HEK293 (cell line): ENCODE measurements around the gene RNF148.

ENCODE experiments used
- CTCF ChIA-PET: fragments of 350-600 bp; formaldehyde crosslinking; extraction: SDS; loops from one replicate; lab custom pipeline; 2021; ENCODE audit warnings: antibody characterized with exemption; lab: Yijun Ruan, JAX
- POLR2A ChIA-PET: fragments of 300-600 bp; formaldehyde crosslinking; extraction: SDS; loops from one replicate; lab custom pipeline; 2020; ENCODE audit warnings: antibody characterized with exemption, inconsistent platforms; lab: Yijun Ruan, JAX
- H3K27ac ChIP-seq: fragments of 200-500 bp; sonication (Bioruptor generic); 2 replicates; pipeline ENCODE4 v1.5.1; 2014; ENCODE audit warnings: low read depth, low read length, control low read depth, inconsistent platforms; ENCODE audit errors: extremely low read depth
- H3K36me3 ChIP-seq, 2 experiments: fragments of 200-500 bp in 1 of 2; sonication (Bioruptor generic) in 1 of 2; 1 replicate in 1 of 2; 2 replicates in 1 of 2; pipeline ENCODE4 v1.5.1; 2014 to 2017; ENCODE audit warnings: inconsistent platforms in 2 of 2, low read length in 2 of 2; ENCODE audit not compliant: control insufficient read depth in 2 of 2, insufficient read depth in 1 of 2
- H3K4me1 ChIP-seq: fragments of 200-500 bp; sonication (Bioruptor generic); 2 replicates; pipeline ENCODE4 v1.5.1; 2014; ENCODE audit warnings: mild to moderate bottlenecking, low read length, inconsistent platforms; ENCODE audit not compliant: control insufficient read depth, insufficient read depth
- H3K4me3 ChIP-seq: 2 replicates; pipeline ENCODE4 v1.5.1; 2011; ENCODE audit warnings: low read depth, mild to moderate bottlenecking, control low read depth, low read length, moderate library complexity
- H3K9me3 ChIP-seq: fragments of 200-500 bp; sonication (Bioruptor generic); 2 replicates; pipeline ENCODE4 v1.5.1; 2014; ENCODE audit warnings: low read depth, low read length, inconsistent platforms; ENCODE audit not compliant: control insufficient read depth, insufficient read depth
- BCL11A ChIP-seq: fragments of 450-650 bp; formaldehyde crosslinking; IDR thresholded peaks from 2 replicates; pipeline ENCODE4 v1.5.1; 2016; ENCODE audit warnings: low read depth, missing biosample characterization, missing genetic modification characterization
- GFI1B ChIP-seq: fragments of 450-650 bp; formaldehyde crosslinking; IDR thresholded peaks from 2 replicates; pipeline ENCODE4 v1.5.1; 2016; ENCODE audit warnings: missing biosample characterization, missing genetic modification characterization
- KLF7 ChIP-seq: fragments of 450-650 bp; formaldehyde crosslinking; IDR thresholded peaks from 2 replicates; pipeline ENCODE4 v1.5.1; 2016; ENCODE audit warnings: missing biosample characterization, missing genetic modification characterization, borderline replicate concordance
- ZFP37 ChIP-seq: fragments of 450-650 bp; formaldehyde crosslinking; IDR thresholded peaks from 2 replicates; pipeline ENCODE4 v1.5.1; 2016; ENCODE audit warnings: missing biosample characterization, missing genetic modification characterization
- ZIC2 ChIP-seq: fragments of 450-650 bp; formaldehyde crosslinking; IDR thresholded peaks from 2 replicates; pipeline ENCODE4 v1.5.1; 2016; ENCODE audit warnings: missing biosample characterization, missing genetic modification characterization
- ZNF114 ChIP-seq: fragments of 450-650 bp; formaldehyde crosslinking; IDR thresholded peaks from 2 replicates; pipeline ENCODE4 v1.5.0; 2017; ENCODE audit warnings: missing biosample characterization, missing genetic modification characterization
- ZNF146 ChIP-seq: fragments of 450-650 bp; formaldehyde crosslinking; IDR thresholded peaks from 2 replicates; pipeline ENCODE4 v1.5.1; 2016; ENCODE audit warnings: missing biosample characterization, missing genetic modification characterization
- ZNF23 ChIP-seq: fragments of 450-650 bp; formaldehyde crosslinking; IDR thresholded peaks from 2 replicates; pipeline ENCODE4 v1.5.1; 2016; ENCODE audit warnings: missing biosample characterization, missing genetic modification characterization, borderline replicate concordance
- ZNF324 ChIP-seq: fragments of 450-650 bp; formaldehyde crosslinking; IDR thresholded peaks from 2 replicates; pipeline ENCODE4 v1.5.1; 2016; ENCODE audit warnings: missing biosample characterization, missing genetic modification characterization
- ZNF394 ChIP-seq: fragments of 450-650 bp; formaldehyde crosslinking; IDR thresholded peaks from 2 replicates; pipeline ENCODE4 v1.5.1; 2016; ENCODE audit warnings: missing biosample characterization, missing genetic modification characterization, mild to moderate bottlenecking, moderate library complexity, borderline replicate concordance
- ZNF416 ChIP-seq: fragments of 450-650 bp; formaldehyde crosslinking; IDR thresholded peaks from 2 replicates; pipeline ENCODE4 v1.5.1; 2016; ENCODE audit warnings: missing biosample characterization, missing genetic modification characterization
- ZNF549 ChIP-seq: fragments of 450-650 bp; IDR thresholded peaks from 2 replicates; pipeline ENCODE4 v1.5.1; 2018; ENCODE audit warnings: missing biosample characterization, missing genetic modification characterization, mild to moderate bottlenecking, inconsistent platforms, moderate library complexity
- ZNF660 ChIP-seq: fragments of 450-650 bp; IDR thresholded peaks from 2 replicates; pipeline ENCODE4 v1.5.1; 2018; ENCODE audit warnings: missing biosample characterization, mild to moderate bottlenecking, missing genetic modification characterization
- TF ChIP-seq, protein P1 (sequence below): fragments of 450-650 bp; formaldehyde crosslinking; IDR thresholded peaks from 2 replicates; pipeline ENCODE4 v1.5.1; 2016; ENCODE audit warnings: missing biosample characterization, missing genetic modification characterization
- TF ChIP-seq, protein P2 (sequence below): fragments of 450-650 bp; formaldehyde crosslinking; IDR thresholded peaks from 2 replicates; pipeline ENCODE4 v1.5.1; 2016; ENCODE audit warnings: missing biosample characterization, missing genetic modification characterization
- TF ChIP-seq, protein P3 (sequence below): fragments of 450-650 bp; formaldehyde crosslinking; IDR thresholded peaks from 2 replicates; pipeline ENCODE4 v1.5.1; 2016; ENCODE audit warnings: missing biosample characterization, missing genetic modification characterization
- TF ChIP-seq, protein P4 (sequence below): fragments of 450-650 bp; formaldehyde crosslinking; conservative IDR thresholded peaks from 2 replicates; pipeline ENCODE4 v1.5.1; 2016; ENCODE audit warnings: low read depth, missing biosample characterization, missing genetic modification characterization
- TF ChIP-seq, protein P5 (sequence below): fragments of 450-650 bp; formaldehyde crosslinking; IDR thresholded peaks from 2 replicates; pipeline ENCODE4 v1.5.1; 2016; ENCODE audit warnings: missing biosample characterization, missing genetic modification characterization, borderline replicate concordance
- TF ChIP-seq, protein P6 (sequence below): fragments of 450-650 bp; formaldehyde crosslinking; IDR thresholded peaks from 2 replicates; pipeline ENCODE4 v1.5.1; 2016; ENCODE audit warnings: missing biosample characterization, missing genetic modification characterization, low read depth
- TF ChIP-seq, protein P7 (sequence below): fragments of 450-650 bp; formaldehyde crosslinking; IDR thresholded peaks from 2 replicates; pipeline ENCODE4 v1.5.1; 2016; ENCODE audit warnings: missing biosample characterization, missing genetic modification characterization

Gene RNF148

DNA sequence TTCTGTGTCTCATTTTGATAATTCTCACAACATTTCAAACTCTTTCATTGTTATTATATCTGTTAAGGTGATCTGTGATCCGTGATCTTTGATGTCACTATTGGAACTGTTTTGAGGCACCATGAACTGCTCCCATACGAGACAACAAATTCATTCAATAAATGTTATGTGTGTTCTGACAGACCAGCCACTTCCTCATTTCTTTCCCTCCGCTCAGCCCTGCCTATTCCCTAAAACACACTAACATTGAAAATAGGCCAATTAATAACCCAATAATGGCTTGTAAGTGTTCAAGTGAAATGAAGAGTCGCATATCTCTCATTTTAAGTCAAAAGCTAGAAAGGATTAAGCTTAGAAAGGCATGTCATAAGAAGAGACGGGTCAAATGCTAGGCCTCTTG, 49.0 kb downstream of the RNF148 start (continued):
- TF ChIP-seq ZNF394 (tag by site-specific recombination) (no peak), ZIC2 (no peak), ZNF114 (tag by site-specific recombination) (no peak), GFI1B (no peak), ZNF23 (tag by site-specific recombination) (no peak)

DNA sequence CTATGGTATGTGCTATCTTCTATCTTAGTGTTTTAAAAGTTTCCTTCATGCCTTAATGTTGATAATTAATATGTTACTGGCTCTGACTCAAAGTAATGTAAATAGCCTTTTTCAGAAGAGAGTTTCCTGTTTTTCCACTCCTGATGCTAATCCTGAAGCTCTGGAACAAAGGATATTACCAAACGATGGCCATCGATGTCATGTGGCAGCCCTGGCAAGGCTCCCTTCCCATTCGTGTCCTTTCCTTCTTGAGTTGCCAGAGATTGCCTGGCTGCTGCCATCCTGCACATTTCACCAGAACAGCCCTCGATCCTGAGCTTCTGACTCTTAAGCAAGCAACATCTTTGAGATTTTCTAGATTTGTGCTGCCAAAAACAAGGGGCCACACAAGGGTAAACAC, 49.8 kb downstream of the RNF148 start:
- H3K27ac ChIP-seq = no peak overlapping the region
- CTCF ChIA-PET = interaction anchor here (0.6 kb wide), 1 partner anchor 501 kb away, joined by 6 read pairs; no protein-coding TSS in a partner anchor
- no peaks in the 10 kb centered on the region for H3K4me1 ChIP-seq
- no peak overlapping the region for H3K4me3 ChIP-seq
- POLR2A ChIA-PET = no interaction called here
- no peaks in the 10 kb centered on the region for H3K36me3 ChIP-seq
- no peaks in the 10 kb centered on the region for H3K9me3 ChIP-seq
- TF ChIP-seq BCL11A (tag by site-specific recombination) (no peak), ZNF324 (no peak), ZFP37 (tag by site-specific recombination) (no peak), ZNF416 (no peak), ZNF660 (tag by site-specific recombination) (no peak), ZNF146 (tag by site-specific recombination) (no peak), ZNF549 (no peak), KLF7 (tag by site-specific recombination) (no peak)
- TF ChIP-seq, protein P1, sequence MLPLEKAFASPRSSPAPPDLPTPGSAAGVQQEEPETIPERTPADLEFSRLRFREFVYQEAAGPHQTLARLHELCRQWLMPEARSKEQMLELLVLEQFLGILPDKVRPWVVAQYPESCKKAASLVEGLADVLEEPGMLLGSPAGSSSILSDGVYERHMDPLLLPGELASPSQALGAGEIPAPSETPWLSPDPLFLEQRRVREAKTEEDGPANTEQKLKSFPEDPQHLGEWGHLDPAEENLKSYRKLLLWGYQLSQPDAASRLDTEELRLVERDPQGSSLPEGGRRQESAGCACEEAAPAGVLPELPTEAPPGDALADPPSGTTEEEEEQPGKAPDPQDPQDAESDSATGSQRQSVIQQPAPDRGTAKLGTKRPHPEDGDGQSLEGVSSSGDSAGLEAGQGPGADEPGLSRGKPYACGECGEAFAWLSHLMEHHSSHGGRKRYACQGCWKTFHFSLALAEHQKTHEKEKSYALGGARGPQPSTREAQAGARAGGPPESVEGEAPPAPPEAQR (tag by site-specific recombination) = no peak
- TF ChIP-seq, protein P2, sequence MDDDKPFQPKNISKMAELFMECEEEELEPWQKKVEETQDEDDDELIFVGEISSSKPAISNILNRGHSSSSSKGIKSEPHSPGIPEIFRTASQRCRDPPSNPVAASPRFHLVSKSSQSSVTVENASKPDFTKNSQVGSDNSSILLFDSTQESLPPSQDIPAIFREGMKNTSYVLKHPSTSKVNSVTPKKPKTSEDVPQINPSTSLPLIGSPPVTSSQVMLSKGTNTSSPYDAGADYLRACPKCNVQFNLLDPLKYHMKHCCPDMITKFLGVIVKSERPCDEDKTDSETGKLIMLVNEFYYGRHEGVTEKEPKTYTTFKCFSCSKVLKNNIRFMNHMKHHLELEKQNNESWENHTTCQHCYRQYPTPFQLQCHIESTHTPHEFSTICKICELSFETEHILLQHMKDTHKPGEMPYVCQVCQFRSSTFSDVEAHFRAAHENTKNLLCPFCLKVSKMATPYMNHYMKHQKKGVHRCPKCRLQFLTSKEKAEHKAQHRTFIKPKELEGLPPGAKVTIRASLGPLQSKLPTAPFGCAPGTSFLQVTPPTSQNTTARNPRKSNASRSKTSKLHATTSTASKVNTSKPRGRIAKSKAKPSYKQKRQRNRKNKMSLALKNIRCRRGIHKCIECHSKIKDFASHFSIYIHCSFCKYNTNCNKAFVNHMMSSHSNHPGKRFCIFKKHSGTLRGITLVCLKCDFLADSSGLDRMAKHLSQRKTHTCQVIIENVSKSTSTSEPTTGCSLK (tag by site-specific recombination) = no peak
- TF ChIP-seq, protein P3, sequence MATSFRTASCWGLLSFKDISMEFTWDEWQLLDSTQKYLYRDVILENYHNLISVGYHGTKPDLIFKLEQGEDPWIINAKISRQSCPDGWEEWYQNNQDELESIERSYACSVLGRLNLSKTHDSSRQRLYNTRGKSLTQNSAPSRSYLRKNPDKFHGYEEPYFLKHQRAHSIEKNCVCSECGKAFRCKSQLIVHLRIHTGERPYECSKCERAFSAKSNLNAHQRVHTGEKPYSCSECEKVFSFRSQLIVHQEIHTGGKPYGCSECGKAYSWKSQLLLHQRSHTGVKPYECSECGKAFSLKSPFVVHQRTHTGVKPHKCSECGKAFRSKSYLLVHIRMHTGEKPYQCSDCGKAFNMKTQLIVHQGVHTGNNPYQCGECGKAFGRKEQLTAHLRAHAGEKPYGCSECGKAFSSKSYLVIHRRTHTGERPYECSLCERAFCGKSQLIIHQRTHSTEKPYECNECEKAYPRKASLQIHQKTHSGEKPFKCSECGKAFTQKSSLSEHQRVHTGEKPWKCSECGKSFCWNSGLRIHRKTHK (tag by site-specific recombination) = no peak
- TF ChIP-seq, protein P4, sequence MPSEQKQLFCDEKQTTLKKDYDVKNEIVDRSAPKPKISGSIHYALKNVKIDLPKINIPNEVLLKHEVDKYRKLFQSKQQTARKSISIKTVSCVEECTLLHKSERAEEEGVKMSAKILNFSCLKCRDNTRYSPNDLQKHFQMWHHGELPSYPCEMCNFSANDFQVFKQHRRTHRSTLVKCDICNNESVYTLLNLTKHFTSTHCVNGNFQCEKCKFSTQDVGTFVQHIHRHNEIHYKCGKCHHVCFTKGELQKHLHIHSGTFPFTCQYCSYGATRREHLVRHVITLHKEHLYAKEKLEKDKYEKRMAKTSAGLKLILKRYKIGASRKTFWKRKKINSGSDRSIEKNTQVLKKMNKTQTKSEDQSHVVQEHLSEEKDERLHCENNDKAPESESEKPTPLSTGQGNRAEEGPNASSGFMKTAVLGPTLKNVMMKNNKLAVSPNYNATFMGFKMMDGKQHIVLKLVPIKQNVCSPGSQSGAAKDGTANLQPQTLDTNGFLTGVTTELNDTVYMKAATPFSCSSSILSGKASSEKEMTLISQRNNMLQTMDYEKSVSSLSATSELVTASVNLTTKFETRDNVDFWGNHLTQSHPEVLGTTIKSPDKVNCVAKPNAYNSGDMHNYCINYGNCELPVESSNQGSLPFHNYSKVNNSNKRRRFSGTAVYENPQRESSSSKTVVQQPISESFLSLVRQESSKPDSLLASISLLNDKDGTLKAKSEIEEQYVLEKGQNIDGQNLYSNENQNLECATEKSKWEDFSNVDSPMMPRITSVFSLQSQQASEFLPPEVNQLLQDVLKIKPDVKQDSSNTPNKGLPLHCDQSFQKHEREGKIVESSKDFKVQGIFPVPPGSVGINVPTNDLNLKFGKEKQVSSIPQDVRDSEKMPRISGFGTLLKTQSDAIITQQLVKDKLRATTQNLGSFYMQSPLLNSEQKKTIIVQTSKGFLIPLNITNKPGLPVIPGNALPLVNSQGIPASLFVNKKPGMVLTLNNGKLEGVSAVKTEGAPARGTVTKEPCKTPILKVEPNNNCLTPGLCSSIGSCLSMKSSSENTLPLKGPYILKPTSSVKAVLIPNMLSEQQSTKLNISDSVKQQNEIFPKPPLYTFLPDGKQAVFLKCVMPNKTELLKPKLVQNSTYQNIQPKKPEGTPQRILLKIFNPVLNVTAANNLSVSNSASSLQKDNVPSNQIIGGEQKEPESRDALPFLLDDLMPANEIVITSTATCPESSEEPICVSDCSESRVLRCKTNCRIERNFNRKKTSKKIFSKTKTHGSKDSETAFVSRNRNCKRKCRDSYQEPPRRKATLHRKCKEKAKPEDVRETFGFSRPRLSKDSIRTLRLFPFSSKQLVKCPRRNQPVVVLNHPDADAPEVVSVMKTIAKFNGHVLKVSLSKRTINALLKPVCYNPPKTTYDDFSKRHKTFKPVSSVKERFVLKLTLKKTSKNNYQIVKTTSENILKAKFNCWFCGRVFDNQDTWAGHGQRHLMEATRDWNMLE (tag by site-specific recombination) = no peak
- TF ChIP-seq, protein P5, sequence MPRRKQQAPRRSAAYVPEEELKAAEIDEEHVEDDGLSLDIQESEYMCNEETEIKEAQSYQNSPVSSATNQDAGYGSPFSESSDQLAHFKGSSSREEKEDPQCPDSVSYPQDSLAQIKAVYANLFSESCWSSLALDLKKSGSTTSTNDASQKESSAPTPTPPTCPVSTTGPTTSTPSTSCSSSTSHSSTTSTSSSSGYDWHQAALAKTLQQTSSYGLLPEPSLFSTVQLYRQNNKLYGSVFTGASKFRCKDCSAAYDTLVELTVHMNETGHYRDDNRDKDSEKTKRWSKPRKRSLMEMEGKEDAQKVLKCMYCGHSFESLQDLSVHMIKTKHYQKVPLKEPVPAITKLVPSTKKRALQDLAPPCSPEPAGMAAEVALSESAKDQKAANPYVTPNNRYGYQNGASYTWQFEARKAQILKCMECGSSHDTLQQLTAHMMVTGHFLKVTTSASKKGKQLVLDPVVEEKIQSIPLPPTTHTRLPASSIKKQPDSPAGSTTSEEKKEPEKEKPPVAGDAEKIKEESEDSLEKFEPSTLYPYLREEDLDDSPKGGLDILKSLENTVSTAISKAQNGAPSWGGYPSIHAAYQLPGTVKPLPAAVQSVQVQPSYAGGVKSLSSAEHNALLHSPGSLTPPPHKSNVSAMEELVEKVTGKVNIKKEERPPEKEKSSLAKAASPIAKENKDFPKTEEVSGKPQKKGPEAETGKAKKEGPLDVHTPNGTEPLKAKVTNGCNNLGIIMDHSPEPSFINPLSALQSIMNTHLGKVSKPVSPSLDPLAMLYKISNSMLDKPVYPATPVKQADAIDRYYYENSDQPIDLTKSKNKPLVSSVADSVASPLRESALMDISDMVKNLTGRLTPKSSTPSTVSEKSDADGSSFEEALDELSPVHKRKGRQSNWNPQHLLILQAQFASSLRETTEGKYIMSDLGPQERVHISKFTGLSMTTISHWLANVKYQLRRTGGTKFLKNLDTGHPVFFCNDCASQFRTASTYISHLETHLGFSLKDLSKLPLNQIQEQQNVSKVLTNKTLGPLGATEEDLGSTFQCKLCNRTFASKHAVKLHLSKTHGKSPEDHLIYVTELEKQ = no peak
- TF ChIP-seq, protein P6, sequence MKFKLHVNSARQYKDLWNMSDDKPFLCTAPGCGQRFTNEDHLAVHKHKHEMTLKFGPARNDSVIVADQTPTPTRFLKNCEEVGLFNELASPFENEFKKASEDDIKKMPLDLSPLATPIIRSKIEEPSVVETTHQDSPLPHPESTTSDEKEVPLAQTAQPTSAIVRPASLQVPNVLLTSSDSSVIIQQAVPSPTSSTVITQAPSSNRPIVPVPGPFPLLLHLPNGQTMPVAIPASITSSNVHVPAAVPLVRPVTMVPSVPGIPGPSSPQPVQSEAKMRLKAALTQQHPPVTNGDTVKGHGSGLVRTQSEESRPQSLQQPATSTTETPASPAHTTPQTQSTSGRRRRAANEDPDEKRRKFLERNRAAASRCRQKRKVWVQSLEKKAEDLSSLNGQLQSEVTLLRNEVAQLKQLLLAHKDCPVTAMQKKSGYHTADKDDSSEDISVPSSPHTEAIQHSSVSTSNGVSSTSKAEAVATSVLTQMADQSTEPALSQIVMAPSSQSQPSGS = no peak
- TF ChIP-seq, protein P7, sequence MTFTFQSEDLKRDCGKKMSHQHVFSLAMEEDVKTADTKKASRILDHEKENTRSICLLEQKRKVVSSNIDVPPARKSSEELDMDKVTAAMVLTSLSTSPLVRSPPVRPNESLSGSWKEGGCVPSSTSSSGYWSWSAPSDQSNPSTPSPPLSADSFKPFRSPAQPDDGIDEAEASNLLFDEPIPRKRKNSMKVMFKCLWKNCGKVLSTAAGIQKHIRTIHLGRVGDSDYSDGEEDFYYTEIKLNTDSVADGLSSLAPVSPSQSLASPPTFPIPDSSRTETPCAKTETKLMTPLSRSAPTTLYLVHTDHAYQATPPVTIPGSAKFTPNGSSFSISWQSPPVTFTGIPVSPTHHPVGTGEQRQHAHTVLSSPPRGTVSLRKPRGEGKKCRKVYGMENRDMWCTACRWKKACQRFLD = no peak
